SK-N-SH (cell line): ENCODE results near the gene EIF4E2. TPM values are rescaled to one million over a fixed set of nuclear protein-coding genes. Genes with fewer than 3 reads are reported as not detected.
A peak's percentile ranks its signal among the peaks of the same experiment; 100 is the strongest.

Source experiments
- CTCF ChIA-PET: fragments of 300-600, 350-600 bp; formaldehyde crosslinking; extraction: SDS; loops from one replicate; lab custom pipeline; 2021; lab: Yijun Ruan, JAX
- POLR2A ChIA-PET: fragments of 350-600 bp; sonication (Branson Sonifier 250); formaldehyde crosslinking; extraction: SDS; loops from one replicate; lab custom pipeline; 2020; ENCODE audit warnings: antibody characterized with exemption, inconsistent platforms; lab: Yijun Ruan, JAX
- DNase-seq: peaks from one replicate; pipeline ENCODE4 v3.0.0; 2012
- H2AFZ ChIP-seq: fragments of 200-600 bp; sonication (generic); 2 replicates; pipeline ENCODE4 v1.8.1; 2016; ENCODE audit warnings: antibody characterized with exemption, mild to moderate bottlenecking, low read depth
- H3F3A ChIP-seq: fragments of 200-600 bp; sonication (generic); replicated peaks from 2 replicates; pipeline ENCODE3; 2016; ENCODE audit warnings: antibody characterized with exemption, mild to moderate bottlenecking; ENCODE audit not compliant: insufficient read depth
- H3K27ac ChIP-seq, 2 experiments: fragments of 200-500 bp in 1 of 2; fragments of 200-600 bp in 1 of 2; sonication (Bioruptor generic) in 1 of 2; sonication (generic), shearing (Covaris generic) in 1 of 2; 2 replicates each; pipeline versions ENCODE4 v1.5.1 to v1.6.1; 2014 to 2016; ENCODE audit warnings: low read depth in 2 of 2, inconsistent platforms in 1 of 2, low read length in 1 of 2, mild to moderate bottlenecking in 1 of 2, mixed read lengths in 1 of 2
- H3K27me3 ChIP-seq: fragments of 200-600 bp; sonication (generic), shearing (Covaris generic); 2 replicates; pipeline ENCODE4 v1.6.1; 2016; ENCODE audit warnings: mixed run types; ENCODE audit not compliant: insufficient read depth
- H3K36me3 ChIP-seq, 2 experiments: fragments of 200-500 bp in 1 of 2; fragments of 200-600 bp in 1 of 2; sonication (Bioruptor generic) in 1 of 2; sonication (generic) in 1 of 2; replicated peaks in 1 of 2; 2 replicates each; pipeline versions ENCODE3 to v1.5.1; 2014 to 2016; ENCODE audit warnings: low read length in 1 of 2, mild to moderate bottlenecking in 1 of 2; ENCODE audit not compliant: insufficient read depth in 2 of 2, control insufficient read depth in 1 of 2
- H3K4me1 ChIP-seq, 2 experiments: fragments of 200-500 bp in 1 of 2; fragments of 200-600 bp in 1 of 2; sonication (Bioruptor generic) in 1 of 2; sonication (generic), shearing (Covaris generic) in 1 of 2; 2 replicates each; pipeline versions ENCODE4 v1.5.1 to v1.6.1; 2014 to 2016; ENCODE audit warnings: low read depth in 1 of 2, low read length in 1 of 2, mixed run types in 1 of 2; ENCODE audit not compliant: insufficient read depth in 2 of 2, control insufficient read depth in 1 of 2
- H3K4me2 ChIP-seq: fragments of 200-600 bp; sonication (generic), shearing (Covaris generic); 2 replicates; pipeline ENCODE4 v1.6.1; 2017; ENCODE audit warnings: mixed run types
- H3K4me3 ChIP-seq, 2 experiments: fragments of 200-500 bp in 1 of 2; fragments of 200-600 bp in 1 of 2; sonication (Bioruptor generic) in 1 of 2; sonication (generic), shearing (Covaris generic) in 1 of 2; 2 replicates each; pipeline versions ENCODE4 v1.5.1 to v1.8.1; 2014 to 2016; ENCODE audit warnings: low read depth in 2 of 2, inconsistent platforms in 1 of 2, low read length in 1 of 2, mild to moderate bottlenecking in 1 of 2, mixed read lengths in 1 of 2, moderate library complexity in 1 of 2
- H3K79me2 ChIP-seq: fragments of 200-600 bp; sonication (generic); 2 replicates; pipeline ENCODE4 v1.8.1; 2017; ENCODE audit warnings: mild to moderate bottlenecking; ENCODE audit not compliant: insufficient read depth
- H3K9ac ChIP-seq: fragments of 200-600 bp; sonication (generic); 2 replicates; pipeline ENCODE4 v1.6.1; 2017; ENCODE audit warnings: mixed run types
- H3K9me2 ChIP-seq: fragments of 200-600 bp; sonication (generic); 2 replicates; pipeline ENCODE4 v1.6.1; 2017; ENCODE audit warnings: mixed run types
- H3K9me3 ChIP-seq: fragments of 200-600 bp; sonication (generic); 2 replicates; pipeline ENCODE4 v1.6.1; 2017; ENCODE audit warnings: mixed run types, mild to moderate bottlenecking, moderate library complexity
- H4K20me1 ChIP-seq: fragments of 200-600 bp; sonication (generic); 2 replicates; pipeline ENCODE4 v1.6.1; 2017; ENCODE audit warnings: mild to moderate bottlenecking, mixed run types; ENCODE audit not compliant: insufficient read depth
- EP300 ChIP-seq, 2 experiments: IDR thresholded peaks; 2 replicates each; pipeline versions ENCODE4 v1.4.0 to v1.6.1; 2012; ENCODE audit warnings: borderline replicate concordance in 1 of 2, low read depth in 1 of 2, low read length in 1 of 2
- GABPA ChIP-seq: IDR thresholded peaks from 2 replicates; pipeline ENCODE4 v1.4.0; 2012; ENCODE audit warnings: low read depth, mild to moderate bottlenecking
- GATA2 ChIP-seq: sonication (generic); formaldehyde crosslinking; IDR thresholded peaks from 2 replicates; pipeline ENCODE4 v1.5.0; 2020; ENCODE audit warnings: mild to moderate bottlenecking, missing genetic modification reagents
- JUND ChIP-seq: IDR thresholded peaks from 2 replicates; pipeline ENCODE4 v1.4.0; 2012
- MEF2A ChIP-seq: IDR thresholded peaks from 2 replicates; pipeline ENCODE4 v1.4.0; 2012; ENCODE audit warnings: low read depth, borderline replicate concordance
- RAD21 ChIP-seq: IDR thresholded peaks from 2 replicates; pipeline ENCODE4 v1.6.1; 2012; ENCODE audit warnings: mild to moderate bottlenecking, low read length
- RCOR1 ChIP-seq: fragments of 150-350 bp; IDR thresholded peaks from 2 replicates; pipeline ENCODE4 v1.6.1; 2017; ENCODE audit warnings: antibody characterized with exemption, low read length
- RFX5 ChIP-seq: IDR thresholded peaks from 2 replicates; pipeline ENCODE4 v1.6.1; 2012; ENCODE audit warnings: mild to moderate bottlenecking, improper control_type of control experiment, low read length
- TAF1 ChIP-seq: IDR thresholded peaks from 2 replicates; pipeline ENCODE4 v1.6.1; 2012; ENCODE audit warnings: low read depth, mild to moderate bottlenecking, low read length, moderate library complexity, borderline replicate concordance
- TCF12 ChIP-seq: IDR thresholded peaks from 2 replicates; pipeline ENCODE4 v1.4.0; 2012
- TEAD4 ChIP-seq: IDR thresholded peaks from 2 replicates; pipeline ENCODE4 v1.4.0; 2012; ENCODE audit warnings: mild to moderate bottlenecking, borderline replicate concordance; ENCODE audit not compliant: insufficient read depth
- YY1 ChIP-seq: IDR thresholded peaks from 2 replicates; pipeline ENCODE4 v1.4.0; 2012; ENCODE audit warnings: low read depth, mild to moderate bottlenecking
- WGBS: methylation state at CpG from one replicate; pipeline ENCODE4 v1.1.6; 2017; ENCODE audit warnings: low lambda C conversion rate; 5-methylcytosine and 5-hydroxymethylcytosine counted together
- polyA plus RNA-seq, 3 experiments: library from polyadenylated mRNA; depleted of rRNA; stranded (reverse); fragments of >200 nt; gene quantifications; 2 replicates each; pipeline ENCODE4 v1.2.3, GENCODE V29; 2012
- TF ChIP-seq, protein P1 (sequence below): IDR thresholded peaks from 2 replicates; pipeline ENCODE4 v1.4.0; 2012; ENCODE audit warnings: low read depth, borderline replicate concordance
- TF ChIP-seq, protein P2 (sequence below): fragments of 200-600 bp; sonication (generic); IDR thresholded peaks from 2 replicates; pipeline ENCODE4 v1.6.1; 2017; ENCODE audit warnings: antibody characterized with exemption, mild to moderate bottlenecking, moderate library complexity
- TF ChIP-seq, protein P3 (sequence below): fragments of 150-350 bp; IDR thresholded peaks from 2 replicates; pipeline ENCODE4 v1.6.1; 2017; ENCODE audit warnings: antibody characterized with exemption, low read length, low read depth, borderline replicate concordance

Gene EIF4E2
- polyA plus RNA-seq, 1 of the 3 experiments (the other 2 are of a cell fraction) = 29.1 TPM

DNA sequence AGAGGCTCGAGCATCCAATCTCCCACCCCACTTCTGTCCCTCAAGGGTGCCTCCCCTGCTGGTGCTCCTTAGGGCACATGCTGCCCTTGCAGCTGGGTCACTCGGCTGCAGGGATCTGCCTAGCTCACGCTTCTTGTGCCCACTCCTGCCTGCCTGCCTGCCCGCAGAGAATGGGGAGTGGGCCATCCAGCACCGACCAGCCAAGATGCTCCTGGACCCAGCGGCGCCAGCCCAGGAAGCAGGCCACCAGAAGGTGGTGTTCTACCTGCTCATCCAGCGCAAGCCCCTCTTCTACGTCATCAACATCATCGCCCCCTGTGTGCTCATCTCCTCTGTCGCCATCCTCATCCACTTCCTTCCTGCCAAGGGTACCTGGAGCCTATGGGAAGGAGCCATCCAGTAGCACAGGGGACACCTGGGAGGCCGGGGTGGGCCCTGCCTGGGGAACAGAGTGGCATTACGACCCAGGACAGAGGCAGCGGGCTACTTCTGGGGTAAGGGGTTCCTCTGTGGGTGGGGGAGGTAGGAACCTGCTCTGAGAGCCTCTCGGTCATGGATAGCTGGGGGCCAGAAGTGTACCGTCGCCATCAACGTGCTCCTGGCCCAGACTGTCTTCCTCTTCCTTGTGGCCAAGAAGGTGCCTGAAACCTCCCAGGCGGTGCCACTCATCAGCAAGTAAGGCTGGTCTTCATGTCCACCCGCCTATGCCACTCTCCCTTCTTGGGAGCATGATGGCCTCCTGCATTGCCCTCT is 7.6 kb upstream of the EIF4E2 start:
- DNase-seq = peak; percentile 14
- peaks cover 18% of the 10 kb centered on the region for H3K79me2 ChIP-seq
- 96% methylated on average over 13 of the region's 20 CpGs for WGBS
- POLR2A ChIA-PET = no interaction called here
- peaks cover 2 to 5% of the 10 kb centered on the region in 2 experiments for H3K36me3 ChIP-seq
- no peaks in the 10 kb centered on the region; a peak in 1 of 4 replicates for H3K4me1 ChIP-seq
- no peaks in the 10 kb centered on the region for H3K27me3 ChIP-seq
- no peak overlapping the region for H3K27ac ChIP-seq
- CTCF ChIA-PET = interaction anchor here (1.0 to 1.5 kb wide), 2 partner anchors 11 to 19 kb away, joined by 4 read pairs; no protein-coding TSS in a partner anchor
- H3K9me3 ChIP-seq = no peaks in the 10 kb centered on the region
- no peak overlapping the region for H3K9ac ChIP-seq
- no peaks in the 10 kb centered on the region for H4K20me1 ChIP-seq
- no peak overlapping the region for H2AFZ ChIP-seq
- no peaks in the 10 kb centered on the region for H3F3A ChIP-seq
- no peaks in the 10 kb centered on the region for H3K9me2 ChIP-seq
- no peak for TF ChIP-seq GATA2 (CRISPR knock-in tag)
- TF ChIP-seq YY1 = no peak
- TF ChIP-seq JUND = no peak
- TF ChIP-seq GABPA = no peak
- no peak for TF ChIP-seq RFX5
- TF ChIP-seq, protein P1, sequence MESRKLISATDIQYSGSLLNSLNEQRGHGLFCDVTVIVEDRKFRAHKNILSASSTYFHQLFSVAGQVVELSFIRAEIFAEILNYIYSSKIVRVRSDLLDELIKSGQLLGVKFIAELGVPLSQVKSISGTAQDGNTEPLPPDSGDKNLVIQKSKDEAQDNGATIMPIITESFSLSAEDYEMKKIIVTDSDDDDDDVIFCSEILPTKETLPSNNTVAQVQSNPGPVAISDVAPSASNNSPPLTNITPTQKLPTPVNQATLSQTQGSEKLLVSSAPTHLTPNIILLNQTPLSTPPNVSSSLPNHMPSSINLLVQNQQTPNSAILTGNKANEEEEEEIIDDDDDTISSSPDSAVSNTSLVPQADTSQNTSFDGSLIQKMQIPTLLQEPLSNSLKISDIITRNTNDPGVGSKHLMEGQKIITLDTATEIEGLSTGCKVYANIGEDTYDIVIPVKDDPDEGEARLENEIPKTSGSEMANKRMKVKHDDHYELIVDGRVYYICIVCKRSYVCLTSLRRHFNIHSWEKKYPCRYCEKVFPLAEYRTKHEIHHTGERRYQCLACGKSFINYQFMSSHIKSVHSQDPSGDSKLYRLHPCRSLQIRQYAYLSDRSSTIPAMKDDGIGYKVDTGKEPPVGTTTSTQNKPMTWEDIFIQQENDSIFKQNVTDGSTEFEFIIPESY = no peak
- no peak for TF ChIP-seq RAD21
- TF ChIP-seq TAF1 = no peak
- TF ChIP-seq, protein P2, sequence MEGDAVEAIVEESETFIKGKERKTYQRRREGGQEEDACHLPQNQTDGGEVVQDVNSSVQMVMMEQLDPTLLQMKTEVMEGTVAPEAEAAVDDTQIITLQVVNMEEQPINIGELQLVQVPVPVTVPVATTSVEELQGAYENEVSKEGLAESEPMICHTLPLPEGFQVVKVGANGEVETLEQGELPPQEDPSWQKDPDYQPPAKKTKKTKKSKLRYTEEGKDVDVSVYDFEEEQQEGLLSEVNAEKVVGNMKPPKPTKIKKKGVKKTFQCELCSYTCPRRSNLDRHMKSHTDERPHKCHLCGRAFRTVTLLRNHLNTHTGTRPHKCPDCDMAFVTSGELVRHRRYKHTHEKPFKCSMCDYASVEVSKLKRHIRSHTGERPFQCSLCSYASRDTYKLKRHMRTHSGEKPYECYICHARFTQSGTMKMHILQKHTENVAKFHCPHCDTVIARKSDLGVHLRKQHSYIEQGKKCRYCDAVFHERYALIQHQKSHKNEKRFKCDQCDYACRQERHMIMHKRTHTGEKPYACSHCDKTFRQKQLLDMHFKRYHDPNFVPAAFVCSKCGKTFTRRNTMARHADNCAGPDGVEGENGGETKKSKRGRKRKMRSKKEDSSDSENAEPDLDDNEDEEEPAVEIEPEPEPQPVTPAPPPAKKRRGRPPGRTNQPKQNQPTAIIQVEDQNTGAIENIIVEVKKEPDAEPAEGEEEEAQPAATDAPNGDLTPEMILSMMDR = no peak
- TF ChIP-seq, protein P3, sequence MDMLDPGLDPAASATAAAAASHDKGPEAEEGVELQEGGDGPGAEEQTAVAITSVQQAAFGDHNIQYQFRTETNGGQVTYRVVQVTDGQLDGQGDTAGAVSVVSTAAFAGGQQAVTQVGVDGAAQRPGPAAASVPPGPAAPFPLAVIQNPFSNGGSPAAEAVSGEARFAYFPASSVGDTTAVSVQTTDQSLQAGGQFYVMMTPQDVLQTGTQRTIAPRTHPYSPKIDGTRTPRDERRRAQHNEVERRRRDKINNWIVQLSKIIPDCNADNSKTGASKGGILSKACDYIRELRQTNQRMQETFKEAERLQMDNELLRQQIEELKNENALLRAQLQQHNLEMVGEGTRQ = no peak
- TF ChIP-seq EP300 (IDR thresholded peaks at IDR 0.05; ENCODE audit: borderline replicate concordance in 1 of 2, low read depth in 1 of 2, low read length in 1 of 2) = no peak
- no peak for TF ChIP-seq TCF12
- TF ChIP-seq TEAD4 = no peak
- TF ChIP-seq RCOR1 = no peak
- no peak for TF ChIP-seq MEF2A
- no peak overlapping the region for H3K4me2 ChIP-seq
- no peak overlapping the region for H3K4me3 ChIP-seq
